Hepatocyte (in vitro differentiated cells): ENCODE data around the gene KMT5B. TPM values are rescaled to one million over a fixed set of nuclear protein-coding genes. Genes with fewer than 3 reads are reported as not detected.
A peak's percentile ranks its signal among the peaks of the same experiment; 100 is the strongest.

Experiments used
- DNase-seq: peaks from one replicate; pipeline ENCODE4 v3.0.0-alpha.2; 2016; ENCODE audit warnings: low spot score
- H2AFZ ChIP-seq: fragments of 200-600 bp; sonication (generic); 2 replicates; pipeline ENCODE4 v1.6.0; 2016; ENCODE audit warnings: antibody characterized with exemption, mild to moderate bottlenecking
- H3K27ac ChIP-seq: fragments of 200-600 bp; sonication (generic); 2 replicates; pipeline ENCODE4 v1.5.1; 2016; ENCODE audit warnings: mild to moderate bottlenecking
- H3K27me3 ChIP-seq: fragments of 200-600 bp; sonication (generic); 2 replicates; pipeline ENCODE4 v1.6.1; 2016
- H3K36me3 ChIP-seq: fragments of 200-600 bp; sonication (generic); replicated peaks from 2 replicates; pipeline ENCODE4 v1.5.1; 2016; ENCODE audit warnings: low read depth; ENCODE audit not compliant: insufficient read depth
- H3K4me1 ChIP-seq: fragments of 200-600 bp; sonication (generic); 2 replicates; pipeline ENCODE4 v1.5.1; 2016; ENCODE audit warnings: mild to moderate bottlenecking, moderate library complexity; ENCODE audit not compliant: insufficient read depth
- H3K4me2 ChIP-seq: fragments of 200-600 bp; sonication (generic); 2 replicates; pipeline ENCODE4 v1.6.0; 2016
- H3K4me3 ChIP-seq: fragments of 200-600 bp; sonication (generic); 2 replicates; pipeline ENCODE4 v1.5.1; 2016; ENCODE audit warnings: mild to moderate bottlenecking
- H3K79me2 ChIP-seq: fragments of 200-600 bp; sonication (generic); 2 replicates; pipeline ENCODE4 v1.6.0; 2017; ENCODE audit warnings: mild to moderate bottlenecking
- H3K9me2 ChIP-seq: fragments of 200-600 bp; sonication (generic); replicated peaks from 2 replicates; pipeline ENCODE4 v1.6.0; 2017; ENCODE audit warnings: mild to moderate bottlenecking; ENCODE audit not compliant: insufficient read depth
- H3K9me3 ChIP-seq: fragments of 200-600 bp; sonication (generic); 2 replicates; pipeline ENCODE4 v1.5.1; 2016; ENCODE audit warnings: low read depth, mild to moderate bottlenecking
- H4K20me1 ChIP-seq: fragments of 200-600 bp; sonication (generic); 2 replicates; pipeline ENCODE4 v1.6.0; 2016; ENCODE audit warnings: mild to moderate bottlenecking; ENCODE audit not compliant: insufficient read depth, poor library complexity, severe bottlenecking
- EZH2 ChIP-seq: fragments of 200-600 bp; sonication (generic); IDR thresholded peaks from 2 replicates; pipeline ENCODE4 v1.6.1; 2016; ENCODE audit warnings: antibody characterized with exemption, mild to moderate bottlenecking, borderline replicate concordance
- EZH2phosphoT487 ChIP-seq: fragments of 200-600 bp; sonication (generic); IDR thresholded peaks from one replicate; pipeline ENCODE4 v1.6.1; 2018; ENCODE audit warnings: antibody characterized with exemption, mild to moderate bottlenecking, low read depth, moderate library complexity; ENCODE audit not compliant: unreplicated experiment, severe bottlenecking
- WGBS: methylation state at CpG from one replicate; pipeline ENCODE4 v1.1.6; 2016; ENCODE audit warnings: low lambda C conversion rate; ENCODE audit errors: missing lambda C conversion rate; 5-methylcytosine and 5-hydroxymethylcytosine counted together
- polyA plus RNA-seq: library from polyadenylated mRNA; unstranded; fragments of >200 nt; fragmentation: Nextera tagmentation; extraction: Ambion mirVana; gene quantifications from 2 replicates; pipeline ENCODE4 v1.2.1, GENCODE V29; 2016
- total RNA-seq: library from RNA; depleted of rRNA; stranded (reverse); fragments of >200 nt; gene quantifications from 2 replicates; pipeline ENCODE4 v1.2.3, GENCODE V29; 2014
- TF ChIP-seq, protein P1 (sequence below): fragments of 200-600 bp; sonication (generic); IDR thresholded peaks from 2 replicates; pipeline ENCODE4 v1.5.1; 2016; ENCODE audit warnings: antibody characterized with exemption, mild to moderate bottlenecking; ENCODE audit not compliant: poor library complexity

KMT5B gene
- total and polyA plus RNA-seq, 2 experiments from 2014 or later, result 29.9 to 36.0 TPM

DNA sequence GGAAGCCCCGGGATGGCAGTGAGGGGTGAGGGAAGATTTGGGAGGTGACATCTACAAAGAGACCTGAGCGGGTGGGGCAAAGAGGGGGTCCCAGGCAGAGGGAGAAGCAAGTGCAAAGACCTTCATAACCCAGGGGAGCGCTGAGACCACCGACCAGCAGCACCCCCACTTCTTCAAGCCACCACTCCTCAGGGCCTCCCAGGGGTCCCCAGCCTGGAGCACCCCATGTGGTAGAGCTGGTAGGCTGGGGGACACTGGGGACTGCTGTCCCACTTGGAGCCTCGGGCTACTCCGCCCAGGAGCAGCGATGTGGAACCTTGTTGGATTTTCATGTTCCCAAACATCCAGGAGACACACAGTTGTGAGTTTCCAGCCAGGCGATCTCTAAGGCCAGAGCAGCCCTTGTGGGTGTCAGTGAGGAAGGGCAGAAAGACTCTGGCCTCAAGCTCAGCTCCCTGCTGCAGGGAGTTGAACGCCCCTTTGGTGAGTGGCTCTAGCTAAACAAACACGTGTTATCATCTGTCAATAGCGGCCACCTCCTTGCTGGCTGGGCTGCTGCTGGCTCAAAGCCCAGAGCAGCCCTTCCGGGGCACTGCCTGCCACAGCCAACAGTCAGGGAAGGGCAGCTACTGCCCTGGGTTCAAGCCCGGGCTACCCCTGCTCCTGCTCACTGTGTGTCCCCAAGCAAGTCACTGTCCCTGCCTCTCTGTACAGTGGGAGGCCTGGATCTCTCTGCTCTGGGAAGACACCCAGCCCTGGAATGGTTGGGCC, 66.2 kb downstream of the KMT5B start:
- TF ChIP-seq, protein P1, sequence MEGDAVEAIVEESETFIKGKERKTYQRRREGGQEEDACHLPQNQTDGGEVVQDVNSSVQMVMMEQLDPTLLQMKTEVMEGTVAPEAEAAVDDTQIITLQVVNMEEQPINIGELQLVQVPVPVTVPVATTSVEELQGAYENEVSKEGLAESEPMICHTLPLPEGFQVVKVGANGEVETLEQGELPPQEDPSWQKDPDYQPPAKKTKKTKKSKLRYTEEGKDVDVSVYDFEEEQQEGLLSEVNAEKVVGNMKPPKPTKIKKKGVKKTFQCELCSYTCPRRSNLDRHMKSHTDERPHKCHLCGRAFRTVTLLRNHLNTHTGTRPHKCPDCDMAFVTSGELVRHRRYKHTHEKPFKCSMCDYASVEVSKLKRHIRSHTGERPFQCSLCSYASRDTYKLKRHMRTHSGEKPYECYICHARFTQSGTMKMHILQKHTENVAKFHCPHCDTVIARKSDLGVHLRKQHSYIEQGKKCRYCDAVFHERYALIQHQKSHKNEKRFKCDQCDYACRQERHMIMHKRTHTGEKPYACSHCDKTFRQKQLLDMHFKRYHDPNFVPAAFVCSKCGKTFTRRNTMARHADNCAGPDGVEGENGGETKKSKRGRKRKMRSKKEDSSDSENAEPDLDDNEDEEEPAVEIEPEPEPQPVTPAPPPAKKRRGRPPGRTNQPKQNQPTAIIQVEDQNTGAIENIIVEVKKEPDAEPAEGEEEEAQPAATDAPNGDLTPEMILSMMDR, result no peak
- TF ChIP-seq EZH2 (no peak), EZH2phosphoT487 (no peak)
- Histone ChIP-seq H3K36me3 (no peaks in the 10 kb centered on the region), H3K4me3 (no peak overlapping the region), H3K9me3 (no peaks in the 10 kb centered on the region), H4K20me1 (no peaks in the 10 kb centered on the region), H3K27ac (peak overlapping the region; percentile 76), H3K27me3 (no peaks in the 10 kb centered on the region), H3K79me2 (no peaks in the 10 kb centered on the region), H3K4me2 (peak overlapping the region; percentile 37), H3K9me2 (no peaks in the 10 kb centered on the region), H3K4me1 (peaks cover 26% of the 10 kb centered on the region), H2AFZ (no peak overlapping the region)
- DNase-seq, result peak; percentile 85
- 52% methylated on average over 13 of the region's 13 CpGs for WGBS

DNA sequence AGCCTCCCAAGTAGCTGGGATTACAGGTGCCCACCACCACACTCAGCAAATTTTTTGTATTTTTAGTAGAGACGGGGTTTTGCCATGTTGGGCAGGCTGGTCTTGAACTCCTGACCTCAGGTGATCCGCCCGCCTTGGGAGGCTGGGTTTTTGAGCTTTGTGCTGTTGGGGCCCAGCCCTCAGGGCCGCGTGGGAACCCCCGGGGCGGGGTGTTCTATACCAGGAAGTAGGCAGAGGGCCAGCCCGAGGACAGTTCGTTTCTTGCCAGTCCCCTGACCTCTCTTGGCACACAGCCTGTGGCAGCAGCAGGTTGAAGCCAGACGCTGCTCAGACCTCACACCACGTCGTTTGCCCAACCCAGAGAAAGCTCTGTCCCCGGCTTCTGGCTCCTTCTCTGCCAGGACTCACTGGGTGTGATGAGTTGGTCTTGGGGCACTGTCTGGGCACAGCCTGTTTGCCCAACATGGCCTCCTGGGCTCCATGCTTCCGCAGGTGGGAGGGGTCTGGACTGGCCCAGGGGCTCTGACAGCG, 67.0 kb downstream of the KMT5B start:
- TF ChIP-seq EZH2phosphoT487 (no peak), EZH2 (no peak)
- TF ChIP-seq, protein P1, result no peak
- no peaks in the 10 kb centered on the region for H3K9me2 ChIP-seq
- H3K4me3 ChIP-seq, result no peak overlapping the region
- peak overlapping the region; percentile 75 for H3K27ac ChIP-seq
- H2AFZ ChIP-seq, result no peak overlapping the region
- H3K4me2 ChIP-seq, result no peak overlapping the region
- H3K36me3 ChIP-seq, result no peaks in the 10 kb centered on the region
- H3K79me2 ChIP-seq, result no peaks in the 10 kb centered on the region
- peaks cover 26% of the 10 kb centered on the region for H3K4me1 ChIP-seq
- no peaks in the 10 kb centered on the region for H3K9me3 ChIP-seq
- H4K20me1 ChIP-seq, result no peaks in the 10 kb centered on the region
- peak; percentile 67 for DNase-seq
- 82% methylated on average over 15 of the region's 15 CpGs for WGBS
- H3K27me3 ChIP-seq, result no peaks in the 10 kb centered on the region

DNA sequence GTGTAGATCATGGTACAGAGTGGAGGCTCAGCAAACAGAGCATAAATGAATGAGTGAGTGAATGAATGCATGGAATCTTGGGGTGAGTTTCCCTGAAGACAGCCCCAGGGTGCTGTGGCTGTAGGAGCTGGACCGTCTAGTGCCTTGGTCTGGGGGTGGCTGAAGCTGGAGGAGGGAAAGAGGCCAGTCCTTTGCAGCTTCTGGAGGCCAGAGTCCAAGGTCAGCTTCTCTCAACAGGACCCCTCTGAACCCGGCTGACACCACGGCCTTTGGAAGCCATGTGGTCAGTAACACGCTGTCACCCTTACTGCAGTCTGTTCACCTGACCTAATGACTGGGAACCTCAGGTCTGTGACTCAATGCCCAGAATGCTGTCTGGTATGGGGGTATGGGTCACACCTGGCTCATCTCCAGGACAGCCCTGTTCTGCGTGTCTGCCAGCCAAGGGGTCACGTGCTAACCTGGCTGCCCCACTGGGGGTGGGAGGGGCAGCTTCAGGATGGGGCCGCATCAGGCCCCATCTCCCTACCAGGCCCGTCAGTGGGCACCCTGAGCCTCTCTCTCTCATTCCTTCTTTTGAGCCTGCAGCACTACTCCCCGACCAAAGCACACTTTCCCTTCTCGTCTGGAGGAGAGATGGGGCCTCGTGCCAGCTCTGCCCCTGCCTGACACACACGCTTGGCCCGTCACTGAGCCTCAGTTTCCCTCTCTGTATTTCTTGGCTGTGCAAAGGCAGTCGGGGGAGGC, 67.8 kb downstream of the KMT5B start:
- no peaks in the 10 kb centered on the region for H4K20me1 ChIP-seq
- DNase-seq, result peak; percentile 58
- H3K79me2 ChIP-seq, result no peaks in the 10 kb centered on the region
- H3K36me3 ChIP-seq, result no peaks in the 10 kb centered on the region
- H2AFZ ChIP-seq, result no peak overlapping the region
- no peaks in the 10 kb centered on the region for H3K27me3 ChIP-seq
- H3K4me1 ChIP-seq, result peaks cover 25% of the 10 kb centered on the region
- no peaks in the 10 kb centered on the region for H3K9me3 ChIP-seq
- H3K4me3 ChIP-seq, result no peak overlapping the region
- 84% methylated on average over 14 of the region's 14 CpGs for WGBS
- no peaks in the 10 kb centered on the region for H3K9me2 ChIP-seq
- TF ChIP-seq, protein P1, result no peak
- TF ChIP-seq EZH2, result no peak
- no peak for TF ChIP-seq EZH2phosphoT487
- peak overlapping the region; percentile 75 for H3K27ac ChIP-seq
- no peak overlapping the region for H3K4me2 ChIP-seq
